ENCODE measurements around the gene CCNJL.

Gene CCNJL

GRCh38 chr5:160221082-160221481, 91.3 kb downstream of the CCNJL start:
- no peak for DNase-seq (ENCODE audit: low spot score)

- DNase-seq (ENCODE audit: low spot score) = no peak
These were observed 93.0 kb downstream of the CCNJL start for GRCh38 chr5:160219356-160219755.

GRCh38 chr5:160213537-160213936, 98.8 kb downstream of the CCNJL start:
- no peak for DNase-seq (ENCODE audit: low spot score)

- DNase-seq (ENCODE audit: low spot score) = no peak
These were observed 101.0 kb downstream of the CCNJL start for GRCh38 chr5:160211352-160211751.

GRCh38 chr5:160210606-160211005, 101.8 kb downstream of the CCNJL start:
- no peak for DNase-seq (ENCODE audit: low spot score)

- no peak for DNase-seq (ENCODE audit: low spot score)
These were observed 102.4 kb downstream of the CCNJL start for GRCh38 chr5:160209917-160210316.

GRCh38 chr5:160207061-160207460, 105.3 kb downstream of the CCNJL start:
- DNase-seq (ENCODE audit: low spot score) = no peak
